ENCODE results near the gene RAMACL. TPM values are rescaled to one million over a fixed set of nuclear protein-coding genes. Genes with fewer than 3 reads are reported as not detected.

Gene RAMACL
- total and polyA plus RNA-seq, 2 of the 13 experiments (the other 11 are each of a cell fraction or from before 2014, with no cell fraction given) = 0.09 to 0.29 TPM

DNA sequence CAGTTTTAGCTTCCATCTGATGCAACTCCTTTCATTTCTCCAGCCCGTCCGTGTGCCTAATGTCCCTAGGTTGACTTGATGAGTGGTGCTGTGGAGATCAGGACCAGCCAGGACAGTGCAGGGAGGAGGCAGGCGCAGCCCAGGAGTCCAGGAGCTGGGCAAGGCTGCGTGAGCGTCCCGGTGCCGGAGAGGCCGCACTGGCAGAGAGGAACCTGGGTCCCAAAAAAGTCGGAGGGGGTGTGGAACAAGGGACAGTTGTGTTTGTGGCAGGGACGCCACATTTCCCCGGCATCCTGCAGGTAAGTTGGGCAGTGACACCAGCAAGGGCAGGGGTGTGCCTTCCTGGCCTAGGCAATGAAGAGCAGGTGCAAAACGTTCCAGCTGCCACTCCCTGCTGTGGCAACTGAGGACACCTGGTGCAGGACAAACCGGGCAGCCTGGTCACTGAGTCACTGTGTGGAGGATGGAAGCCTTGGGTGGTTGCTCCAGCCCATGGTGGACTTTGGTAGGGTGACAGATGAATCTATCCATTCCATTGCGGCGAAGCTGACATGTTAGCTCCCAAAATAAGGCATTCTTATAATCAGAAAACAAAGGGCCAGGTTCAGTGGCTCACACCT, 53.2 kb downstream of the RAMACL start:
- Histone ChIP-seq H3K27ac (ENCODE audit: extremely low read length, insufficient read depth, low read length) (no peak overlapping the region), H3K9me3 (ENCODE audit: low read length) (no peaks in the 10 kb centered on the region), H2AFZ (ENCODE audit: low read length) (no peak overlapping the region), H3K4me2 (ENCODE audit: low read depth, low read length) (no peak overlapping the region), H3K27me3 (ENCODE audit: control insufficient read depth in 1 of 2, insufficient read depth in 2 of 2, low read length in 2 of 2) (peaks cover 7 to 76% of the 10 kb centered on the region in 2 experiments), H3K79me2 (ENCODE audit: insufficient read depth, low read length) (no peaks in the 10 kb centered on the region), H4K20me1 (ENCODE audit: insufficient read depth, low read length) (no peaks in the 10 kb centered on the region; the same call in 1 of the 2 replicates), H3K4me3 (replicated peaks in 1 of 3; ENCODE audit: insufficient read depth in 1 of 3, low read depth in 2 of 3, low read length in 3 of 3) (no peak overlapping the region), H3K36me3 (replicated peaks in 1 of 2; ENCODE audit: control insufficient read depth in 1 of 2, insufficient read depth in 2 of 2, low read length in 2 of 2) (no peaks in the 10 kb centered on the region), H3K9ac (ENCODE audit: insufficient read depth, low read depth, low read length) (no peak overlapping the region), H3K4me1 (ENCODE audit: insufficient read depth, low read length) (no peaks in the 10 kb centered on the region)
- DNase-seq (ENCODE audit: low spot score) (no peak), ATAC-seq (peak; percentile 42), FAIRE-seq (no peak)
- intact Hi-C loops (cut with micrococcal nuclease; ENCODE audit: unreplicated experiment) (no loop called here), in situ Hi-C loops (cut with HindIII; ENCODE audit: extremely low pct_ligation_motif_present, low pct_unique_long_range_greater_than_20kb) (no loop called here)
- POLR2A ChIA-PET = no interaction called here
- BruUV-seq (replicated peaks) = no TSS peak
- 38% methylated on average over 14 of the region's 15 CpGs for WGBS (ENCODE audit: low lambda C conversion rate)
- CTCF ChIA-PET (ENCODE audit: low intra/inter-chr PET ratio, low total read pairs) = no interaction called here
- no peak for TF ChIP-seq MAFG (CRISPR knock-in tag; IDR thresholded peaks at IDR 0.05)
- TF ChIP-seq RFXANK (CRISPR knock-in tag; IDR thresholded peaks at IDR 0.05) = no peak
- no peak for TF ChIP-seq KLF9 (CRISPR knock-in tag; IDR thresholded peaks at IDR 0.05; ENCODE audit: low read depth)
- no peak for TF ChIP-seq ZKSCAN8 (CRISPR knock-in tag; IDR thresholded peaks at IDR 0.05; ENCODE audit: borderline replicate concordance)
- no peak for TF ChIP-seq ZNF264 (CRISPR knock-in tag; IDR thresholded peaks at IDR 0.05)
- TF ChIP-seq ATAD3A (CRISPR knock-in tag; IDR thresholded peaks at IDR 0.05) = no peak
- TF ChIP-seq, protein P1, sequence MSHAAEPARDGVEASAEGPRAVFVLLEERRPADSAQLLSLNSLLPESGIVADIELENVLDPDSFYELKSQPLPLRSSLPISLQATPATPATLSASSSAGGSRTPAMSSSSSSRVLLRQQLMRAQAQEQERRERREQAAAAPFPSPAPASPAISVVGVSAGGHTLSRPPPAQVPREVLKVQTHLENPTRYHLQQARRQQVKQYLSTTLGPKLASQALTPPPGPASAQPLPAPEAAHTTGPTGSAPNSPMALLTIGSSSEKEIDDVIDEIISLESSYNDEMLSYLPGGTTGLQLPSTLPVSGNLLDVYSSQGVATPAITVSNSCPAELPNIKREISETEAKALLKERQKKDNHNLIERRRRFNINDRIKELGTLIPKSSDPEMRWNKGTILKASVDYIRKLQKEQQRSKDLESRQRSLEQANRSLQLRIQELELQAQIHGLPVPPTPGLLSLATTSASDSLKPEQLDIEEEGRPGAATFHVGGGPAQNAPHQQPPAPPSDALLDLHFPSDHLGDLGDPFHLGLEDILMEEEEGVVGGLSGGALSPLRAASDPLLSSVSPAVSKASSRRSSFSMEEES (CRISPR knock-in tag; IDR thresholded peaks at IDR 0.05) = no peak

Other genes starting within 250 kb of the RAMACL start
- gene SFT2D1, start 244.1 kb downstream of the RAMACL start, total RNA-seq (2016; rRNA removed; fragmentation: Illumina TruSeq; extraction: Trizol) = 90.7 and 115 TPM in 2 replicates
- gene SFT2D1, start 244.1 kb downstream of the RAMACL start, polyA plus RNA-seq (2011; rRNA removed) = 127 and 147 TPM in 2 replicates
- gene MPC1, start 203.7 kb downstream of the RAMACL start, total RNA-seq (2016; rRNA removed; fragmentation: Illumina TruSeq; extraction: Trizol) = 214 and 289 TPM in 2 replicates
- gene MPC1, start 203.7 kb downstream of the RAMACL start, polyA plus RNA-seq (2011; rRNA removed) = 168 and 189 TPM in 2 replicates
- gene RPS6KA2, start 40.6 kb upstream of the RAMACL start, total RNA-seq (2016; rRNA removed; fragmentation: Illumina TruSeq; extraction: Trizol) = 0.03 and 0.22 TPM in 2 replicates
- gene RPS6KA2, start 40.6 kb upstream of the RAMACL start, polyA plus RNA-seq (2011; rRNA removed) = 0.38 and 0.47 TPM in 2 replicates

Measured in HepG2 (cell line).